Stimulated activated CD4-positive, alpha-beta T cell treated with anti-CD3 and anti-CD28 coated beads, Interleukin-4, amount 100 ng/mL, for 1 hour (primary cell): ENCODE measurements around the gene RHOD.
A peak's percentile ranks its signal among the peaks of the same experiment; 100 is the strongest.

ENCODE experiments used
- DNase-seq: peaks from one replicate; pipeline ENCODE4 v3.0.0-alpha.2; 2020

Gene RHOD

GRCh38 chr11:67032830-67033551, 23.7 kb upstream of the RHOD start:
- no peak for DNase-seq

GRCh38 chr11:67033661-67034166, 22.9 kb upstream of the RHOD start:
- no peak for DNase-seq

DNA sequence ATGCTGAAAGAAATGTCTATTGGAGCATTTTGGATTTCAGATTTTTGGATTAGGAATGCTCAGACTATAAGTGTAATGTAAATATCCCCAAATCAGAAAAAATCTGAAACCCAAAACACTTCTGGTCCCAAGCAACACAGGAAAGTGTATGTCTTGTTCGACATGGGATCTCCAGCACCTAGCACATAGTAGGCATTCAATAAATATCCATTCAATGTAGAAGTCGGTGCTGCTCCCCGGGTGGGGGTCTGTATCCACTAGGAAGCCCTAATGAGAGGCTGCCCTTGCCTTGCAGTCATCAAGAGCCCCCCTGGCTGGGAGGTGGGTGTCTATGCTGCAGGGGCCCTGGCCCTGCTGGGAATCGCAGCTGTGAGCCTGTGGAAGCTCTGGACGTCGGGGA, 22.3 kb upstream of the RHOD start:
- no peak for DNase-seq

DNA sequence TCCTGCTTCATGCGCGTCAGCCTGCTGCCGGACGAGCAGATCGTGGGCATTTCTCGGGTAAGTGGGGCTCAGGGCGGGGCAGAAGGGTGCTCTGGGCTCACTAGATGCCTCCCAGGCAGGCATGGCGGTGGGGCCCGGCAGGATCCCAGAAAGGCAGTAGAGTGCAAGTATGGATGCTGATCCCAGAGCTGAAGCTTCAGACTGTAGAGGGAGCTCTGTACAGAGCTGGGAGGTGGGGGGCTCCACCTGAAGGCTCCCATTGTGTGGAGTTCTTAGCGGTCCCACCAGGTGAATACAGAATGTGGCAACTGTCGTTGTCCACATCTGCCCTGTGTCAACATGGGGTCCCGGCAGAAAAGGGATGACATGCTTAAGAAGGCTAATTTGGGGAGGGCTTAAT, 16.5 kb upstream of the RHOD start:
- no peak for DNase-seq

DNA sequence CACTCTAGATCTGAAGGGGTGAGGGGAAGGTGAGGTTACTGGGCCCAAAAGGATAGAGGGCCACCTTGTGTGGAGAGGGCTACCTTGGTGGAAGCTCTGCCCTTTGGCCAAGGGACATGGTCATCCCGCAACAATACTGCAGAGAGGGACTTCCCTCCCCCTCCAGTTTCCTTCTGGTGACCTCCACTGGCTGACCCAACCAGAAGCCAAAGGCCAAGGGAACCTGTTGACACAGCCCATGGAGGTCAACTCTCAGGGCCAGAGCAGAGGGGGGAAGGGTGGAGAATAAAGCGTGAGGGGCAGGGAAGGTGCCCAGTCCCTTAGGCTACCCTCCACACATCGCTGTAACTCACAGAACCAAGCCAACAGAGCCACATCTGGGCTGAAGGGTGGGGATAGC, 15.0 kb upstream of the RHOD start:
- no peak for DNase-seq

GRCh38 chr11:67043572-67044349, 12.9 kb upstream of the RHOD start:
- no peak for DNase-seq

DNA sequence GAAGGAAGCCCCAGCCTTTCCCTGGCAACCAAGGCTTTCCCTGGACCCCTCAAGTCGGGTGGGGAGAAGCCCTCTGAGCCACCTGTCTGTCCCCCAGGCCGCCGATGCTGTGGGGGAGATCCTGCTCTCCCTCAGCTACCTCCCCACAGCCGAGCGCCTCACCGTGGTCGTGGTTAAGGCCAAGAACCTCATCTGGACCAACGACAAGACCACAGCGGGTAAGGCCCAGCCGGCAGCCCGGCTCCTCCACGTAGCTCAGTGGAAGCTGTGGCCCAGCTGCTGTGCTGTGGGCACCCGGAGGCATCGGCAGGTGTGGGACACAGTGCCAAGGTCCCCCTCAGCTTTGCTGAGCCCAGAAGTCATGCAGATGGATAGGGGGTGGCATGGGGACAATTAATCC, 12.2 kb upstream of the RHOD start:
- DNase-seq, result no peak

GRCh38 chr11:67045314-67045713, 11.3 kb upstream of the RHOD start:
- DNase-seq, result no peak

GRCh38 chr11:67048515-67049130, 8.0 kb upstream of the RHOD start:
- DNase-seq, result no peak

GRCh38 chr11:67050139-67050538, 6.5 kb upstream of the RHOD start:
- no peak for DNase-seq

- DNase-seq, result no peak
Measured at GRCh38 chr11:67051180-67051893, 5.3 kb upstream of the RHOD start.

DNA sequence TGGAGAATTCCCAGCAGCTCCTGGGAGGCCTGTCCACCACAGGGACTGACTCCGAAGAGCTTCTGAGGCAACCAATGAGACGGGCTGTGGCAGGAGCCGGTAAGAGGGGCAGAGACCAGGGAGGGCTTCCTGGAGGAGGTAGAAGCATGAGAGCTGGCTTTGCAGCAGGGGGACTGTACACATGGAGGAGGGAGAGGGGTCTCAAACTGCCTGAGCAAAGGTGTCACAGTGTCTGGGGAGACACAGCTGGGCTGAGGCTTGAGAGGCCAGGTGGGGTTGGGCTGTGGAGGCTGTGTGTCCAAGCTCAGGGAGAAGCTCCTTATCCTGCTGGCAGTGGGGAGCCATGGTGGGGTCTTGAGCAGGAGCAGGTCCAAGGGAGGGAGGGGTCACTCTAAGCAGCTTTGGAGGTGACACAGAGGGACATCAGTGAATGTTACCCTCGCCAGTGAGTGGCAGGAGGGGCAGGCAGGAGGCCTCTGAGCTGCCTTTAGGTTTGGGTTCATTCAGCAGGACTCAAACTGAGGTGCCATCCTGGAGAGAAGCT, 4.6 kb upstream of the RHOD start:
- DNase-seq, result no peak

DNA sequence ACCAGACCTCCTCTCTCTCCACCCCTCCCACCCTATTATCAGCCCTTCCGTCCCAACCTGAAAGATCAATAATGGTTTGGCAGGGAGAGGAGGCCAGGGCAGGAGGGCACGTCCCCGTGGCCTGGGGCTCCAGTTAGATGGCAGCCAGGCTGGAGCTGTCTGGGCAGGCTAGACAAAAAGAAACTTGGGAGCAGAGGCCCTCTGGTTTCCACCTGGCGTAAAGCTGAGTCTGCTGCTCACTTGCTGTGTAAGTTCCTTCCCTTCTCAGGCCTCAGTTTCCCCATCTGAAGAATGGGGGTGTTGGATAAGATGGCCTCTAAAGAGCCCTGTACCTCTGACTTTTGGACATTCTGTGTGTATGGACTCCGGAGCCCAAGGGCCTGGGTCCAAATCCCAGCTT, 3.8 kb upstream of the RHOD start:
- DNase-seq, result no peak

DNA sequence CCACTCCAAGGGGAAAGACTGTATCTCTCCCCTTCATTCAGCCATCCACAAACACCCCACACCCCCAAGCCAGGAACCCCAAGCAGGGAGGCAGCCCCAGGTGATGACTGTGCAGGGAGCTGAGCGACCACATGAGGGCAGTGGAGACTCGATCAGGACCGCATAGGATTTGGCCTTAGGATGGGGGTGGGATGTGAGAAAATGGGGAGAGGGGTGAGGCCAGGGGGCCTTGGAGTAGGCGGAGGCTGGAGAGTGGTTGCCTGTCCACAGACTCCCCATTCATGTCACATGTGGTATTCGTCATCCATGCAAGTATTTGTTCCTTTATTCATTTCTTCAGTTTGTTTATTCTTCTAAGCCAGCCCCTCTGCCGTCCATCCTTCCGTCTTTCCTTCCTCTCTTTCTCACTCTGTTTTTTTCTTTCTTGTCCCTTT, 2.7 kb upstream of the RHOD start:
- DNase-seq, result peak; percentile 49

- no peak for DNase-seq
Measured at GRCh38 chr11:67054346-67054835, 2.3 kb upstream of the RHOD start.

DNA sequence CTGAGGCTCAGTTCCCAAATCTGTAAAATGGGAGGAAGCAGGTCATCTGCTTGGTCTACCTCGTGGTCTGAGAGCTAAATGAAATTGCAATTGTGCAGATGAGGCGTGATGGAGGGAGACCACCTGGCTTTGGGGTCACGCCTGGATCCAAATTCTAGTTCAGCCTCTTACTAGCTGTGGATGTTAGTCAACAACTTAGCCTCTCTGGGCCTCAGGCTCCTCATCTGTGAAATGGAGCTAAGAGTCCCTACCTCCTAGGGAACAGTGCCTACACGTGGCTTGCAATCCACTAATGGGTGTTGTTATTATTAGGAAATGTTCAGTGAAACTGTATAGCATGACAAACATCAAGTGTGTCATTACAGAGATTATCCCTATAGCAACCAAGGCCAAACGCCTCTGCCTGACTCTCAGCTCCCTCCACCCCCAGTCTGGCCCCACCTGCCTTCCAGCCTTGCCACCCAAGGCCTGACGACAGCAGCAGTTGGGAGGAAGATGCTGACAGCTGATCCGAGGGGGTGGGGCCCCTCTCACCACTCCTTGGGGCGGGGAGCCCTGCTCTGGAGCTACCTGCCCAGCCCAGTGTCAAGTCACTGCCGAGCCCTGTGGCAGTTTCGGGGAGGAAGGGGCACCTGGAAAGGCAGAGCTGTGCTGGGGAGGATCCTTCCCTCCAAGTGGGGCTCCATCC, 1.7 kb upstream of the RHOD start:
- peak; percentile 18 for DNase-seq

DNA sequence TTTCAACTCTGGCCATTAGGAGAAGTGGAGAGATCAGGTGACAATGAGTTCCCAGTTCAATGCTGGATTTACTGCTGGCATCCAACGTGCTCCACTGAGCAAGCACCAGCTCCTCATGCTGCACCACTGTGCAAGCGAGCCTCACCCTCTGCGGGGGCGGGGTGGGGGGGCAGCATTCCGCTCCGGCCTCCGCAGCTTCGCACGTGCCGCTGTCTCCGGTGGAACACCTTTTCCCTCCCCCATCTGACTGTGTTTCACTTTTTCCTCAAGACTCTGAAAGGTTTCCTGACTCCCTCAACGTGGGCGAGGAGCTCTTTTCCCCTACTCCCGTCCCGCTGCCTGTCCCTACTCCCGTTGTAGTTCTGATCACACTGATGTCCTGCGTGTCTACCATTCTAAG, 835 bp upstream of the RHOD start:
- DNase-seq, result peak; percentile 23

GRCh38 chr11:67057205-67057672, 592 bp downstream of the RHOD start:
- DNase-seq, result no peak

DNA sequence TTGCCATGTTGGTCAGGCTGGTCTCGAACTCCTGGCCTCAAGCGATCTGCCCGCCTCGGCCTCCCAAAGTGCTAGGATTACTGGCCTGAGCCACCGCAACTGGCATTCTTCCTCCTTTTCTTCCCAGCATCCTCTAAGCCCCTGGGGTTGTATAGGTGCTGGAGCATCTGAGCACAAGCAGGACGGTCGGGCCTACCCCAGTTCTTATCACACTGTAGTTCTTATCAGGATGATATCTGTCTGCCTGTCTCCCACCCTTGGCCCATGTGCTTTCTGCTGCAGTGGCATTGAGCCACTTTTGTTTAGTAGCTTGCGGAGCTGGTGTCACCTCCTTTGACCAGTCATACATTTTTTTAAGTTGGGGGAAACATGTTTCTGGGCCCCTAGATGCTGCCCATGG, 1.9 kb downstream of the RHOD start:
- DNase-seq, result no peak

DNA sequence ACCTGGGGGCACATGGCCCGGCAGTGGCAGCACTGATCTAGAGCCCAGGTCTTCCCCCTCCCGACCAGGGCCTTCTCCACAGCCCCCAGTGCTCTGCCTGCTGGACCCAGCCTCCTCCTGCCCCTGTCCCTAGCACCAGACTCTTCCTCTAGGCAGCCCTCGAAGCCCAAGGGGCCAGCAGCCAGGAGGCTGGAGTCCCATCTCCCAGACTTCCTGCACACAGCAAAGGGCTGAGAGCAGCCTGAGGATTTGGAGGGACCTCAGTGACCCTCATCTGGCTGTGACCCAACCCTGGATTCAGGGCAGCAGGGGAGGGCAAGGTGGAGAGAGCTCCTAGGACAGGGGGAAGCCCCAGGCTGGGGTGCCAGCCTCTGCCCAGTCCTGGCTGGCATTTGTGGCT, 3.0 kb downstream of the RHOD start:
- DNase-seq, result no peak

- no peak for DNase-seq
Measured at GRCh38 chr11:67060111-67060522, 3.5 kb downstream of the RHOD start.
